BJ (cell line): ENCODE measurements around the gene OR10W1. TPM values are rescaled to one million over a fixed set of nuclear protein-coding genes. Genes with fewer than 3 reads are reported as not detected.

Source experiments
- CTCF ChIA-PET: fragments of 350-600 bp; formaldehyde crosslinking; extraction: SDS; loops from one replicate; lab custom pipeline; 2021; ENCODE audit warnings: antibody characterized with exemption, inconsistent platforms; lab: Yijun Ruan, JAX
- POLR2A ChIA-PET: fragments of 300-600 bp; sonication (Branson Sonifier 250); formaldehyde crosslinking; extraction: SDS; loops from one replicate; lab custom pipeline; 2021; ENCODE audit warnings: antibody characterized with exemption; lab: Charles Lee
- DNase-seq: peaks from one replicate; pipeline ENCODE4 v3.0.0-alpha.2; 2011; ENCODE audit warnings: low read depth
- H3K27me3 ChIP-seq: 2 replicates; pipeline ENCODE4 v1.6.0; 2011; ENCODE audit warnings: low read length; ENCODE audit not compliant: control insufficient read depth, insufficient read depth
- H3K36me3 ChIP-seq: 2 replicates; pipeline ENCODE4 v1.5.1; 2011; ENCODE audit warnings: low read length; ENCODE audit not compliant: control insufficient read depth, insufficient read depth
- H3K4me3 ChIP-seq: 2 replicates; pipeline ENCODE4 v1.5.1; 2011; ENCODE audit warnings: low read depth, mild to moderate bottlenecking, control low read depth, low read length
- CTCF ChIP-seq: IDR thresholded peaks from 2 replicates; pipeline ENCODE4 v1.5.1; 2011; ENCODE audit warnings: low read depth, mild to moderate bottlenecking, control low read depth, inconsistent platforms, low read length, moderate library complexity; ENCODE audit not compliant: insufficient read depth
- polyA minus RNA-seq: library from RNA; depleted of rRNA, polyadenylated mRNA; stranded (reverse); fragments of >200 nt; gene quantifications from 2 replicates; pipeline ENCODE4 v1.2.3, GENCODE V29; 2011; rRNA and poly(A)+ RNA removed
- polyA plus RNA-seq: library from polyadenylated mRNA; depleted of rRNA; stranded (reverse); fragments of >200 nt; gene quantifications from 2 replicates; pipeline ENCODE4 v1.2.3, GENCODE V29; 2011; rRNA removed

OR10W1 gene
- polyA plus RNA-seq, result not detected in 2 replicates
- not detected in 2 replicates for polyA minus RNA-seq

- Histone ChIP-seq H3K4me3 (no peak within 1 kb of the TSS), H3K27me3 (no peaks in the 10 kb centered on the region), H3K36me3 (no peaks in the 10 kb centered on the region)
- no peak for DNase-seq
- POLR2A ChIA-PET, result no interaction called here
- CTCF ChIA-PET, result no interaction called here
- no peak for TF ChIP-seq CTCF
These were observed at the start of gene OR10W1 for GRCh38 chr11:58268142-58268541. OR10W1 (minus strand) TSS chr11:58268260; CDS start chr11:58267858, 402 bp downstream.

- ChIA-PET POLR2A (no interaction called here), CTCF (interaction anchor here (0.9 kb wide), 1 partner anchor 12 kb away, joined by 4 read pairs; no protein-coding TSS in a partner anchor)
- no peaks in the 10 kb centered on the region for H3K27me3 ChIP-seq
- no peak overlapping the region for H3K4me3 ChIP-seq
- no peak for TF ChIP-seq CTCF
- H3K36me3 ChIP-seq, result no peaks in the 10 kb centered on the region
- DNase-seq, result no peak
These were observed 48.1 kb upstream of the OR10W1 start for GRCh38 chr11:58316142-58316541.

GRCh38 chr11:58301576-58301975, 33.5 kb upstream of the OR10W1 start:
- H3K36me3 ChIP-seq, result no peaks in the 10 kb centered on the region
- ChIA-PET CTCF (no interaction called here), POLR2A (interaction anchor here (0.6 kb wide), 1 partner anchor 17 kb away, joined by 3 read pairs; no protein-coding TSS in a partner anchor)
- no peak for TF ChIP-seq CTCF
- H3K27me3 ChIP-seq, result no peaks in the 10 kb centered on the region
- DNase-seq, result peak; percentile 19
- H3K4me3 ChIP-seq, result no peak overlapping the region

GRCh38 chr11:58292017-58292416, 24.0 kb upstream of the OR10W1 start:
- ChIA-PET CTCF (no interaction called here), POLR2A (no interaction called here)
- H3K4me3 ChIP-seq, result no peak overlapping the region
- H3K27me3 ChIP-seq, result no peaks in the 10 kb centered on the region
- DNase-seq, result no peak
- H3K36me3 ChIP-seq, result no peaks in the 10 kb centered on the region
- no peak for TF ChIP-seq CTCF

GRCh38 chr11:58289266-58289665, 21.2 kb upstream of the OR10W1 start:
- ChIA-PET CTCF (interaction anchor here (0.6 kb wide), 1 partner anchor 936 kb away, joined by 3 read pairs; no protein-coding TSS in a partner anchor), POLR2A (no interaction called here)

More at GRCh38 chr11:58289266-58289665, 21.2 kb upstream of the OR10W1 start:
- no peak for DNase-seq
- H3K27me3 ChIP-seq, result no peaks in the 10 kb centered on the region
- no peak overlapping the region for H3K4me3 ChIP-seq
- no peaks in the 10 kb centered on the region for H3K36me3 ChIP-seq
- no peak for TF ChIP-seq CTCF
